ENCODE results near the gene ZNF888. TPM values are rescaled to one million over a fixed set of nuclear protein-coding genes. Genes with fewer than 3 reads are reported as not detected.
"Not testable (repeated sequence)": the region's sequence is repeated elsewhere in the genome, so short reads cannot be mapped to it uniquely, and the experiment has no call there.

ZNF888 gene
- total and polyA plus RNA-seq, 3 experiments from 2014 or later = 2.5 to 4.4 (median 3.9) TPM

GRCh38 chr19:52936954-52937325 lies 13.7 kb upstream of the ZNF888 start:
- ChIA-PET POLR2A (no interaction called here), CTCF (interaction anchor here (0.7 kb wide), 1 partner anchor 28 kb away, joined by 3 read pairs; no protein-coding TSS in a partner anchor)
- Mint-ChIP-seq H3K36me3 (peaks cover 14 to 35% (median 35%) of the 10 kb centered on the region in 3 donors), H3K4me3 (peak overlapping the region in 1 of 7 donors; percentile 25), H3K27me3 (no peaks in the 10 kb centered on the region), H3K27ac (no peak overlapping the region), H3K4me1 (peaks cover 27 to 52% (median 31%) of the 10 kb centered on the region in 3 donors), H3K9me3 (peaks cover 0 to 42% (median 6%) of the 10 kb centered on the region in 5 donors)
- Histone ChIP-seq H3K36me3 (ENCODE audit: insufficient read depth, low read length) (no peaks in the 10 kb centered on the region), H3K4me3 (ENCODE audit: low read length) (no peak overlapping the region), H3K27ac (ENCODE audit: low read depth, low read length) (peak overlapping the region; percentile 53), H3K4me1 (ENCODE audit: insufficient read depth, low read length) (peaks cover 7% of the 10 kb centered on the region), H3K27me3 (ENCODE audit: insufficient read depth, low read length, poor library complexity, severe bottlenecking) (no peaks in the 10 kb centered on the region), H3K9me3 (ENCODE audit: low read length) (no peaks in the 10 kb centered on the region)
- no peak for DNase-seq

- no peaks in the 10 kb centered on the region for H3K36me3 ChIP-seq (ENCODE audit: insufficient read depth, low read length)
- H3K9me3 ChIP-seq (ENCODE audit: low read length) = no peaks in the 10 kb centered on the region
- CTCF ChIA-PET = no interaction called here
These were observed 13.1 kb upstream of the ZNF888 start for GRCh38 chr19:52936151-52936953.

GRCh38 chr19:52935434-52935833 lies 12.2 kb upstream of the ZNF888 start:
- no peak for DNase-seq
- H3K27me3 ChIP-seq (ENCODE audit: insufficient read depth, low read length, poor library complexity, severe bottlenecking) = no peaks in the 10 kb centered on the region
- Mint-ChIP-seq H3K4me3 (no peak overlapping the region), H3K9me3 (peaks cover 0 to 47% (median 6%) of the 10 kb centered on the region in 5 donors), H3K27me3 (no peaks in the 10 kb centered on the region), H3K27ac (peak overlapping the region in 1 of 8 donors; percentile 49), H3K4me1 (peaks cover 17 to 37% (median 18%) of the 10 kb centered on the region in 3 donors), H3K36me3 (peaks cover 14 to 37% (median 35%) of the 10 kb centered on the region in 3 donors)
- POLR2A ChIA-PET = no interaction called here
- H3K9me3 ChIP-seq (ENCODE audit: low read length) = no peaks in the 10 kb centered on the region
- H3K4me3 ChIP-seq (ENCODE audit: low read length) = no peak overlapping the region
- peak overlapping the region; percentile 53 for H3K27ac ChIP-seq (ENCODE audit: low read depth, low read length)
- H3K36me3 ChIP-seq (ENCODE audit: insufficient read depth, low read length) = no peaks in the 10 kb centered on the region
- no peaks in the 10 kb centered on the region for H3K4me1 ChIP-seq (ENCODE audit: insufficient read depth, low read length)
- CTCF ChIA-PET = no interaction called here

More at GRCh38 chr19:52936151-52936953, 13.1 kb upstream of the ZNF888 start:
- DNase-seq = no peak
- H3K27me3 Mint-ChIP-seq = no peaks in the 10 kb centered on the region
- H3K9me3 Mint-ChIP-seq = peaks cover 0 to 44% (median 6%) of the 10 kb centered on the region in 5 donors
- POLR2A ChIA-PET = no interaction called here
- H3K27ac Mint-ChIP-seq = peak overlapping the region in 2 of 8 donors; percentile 27 to 60
- Histone ChIP-seq H3K27me3 (ENCODE audit: insufficient read depth, low read length, poor library complexity, severe bottlenecking) (no peaks in the 10 kb centered on the region), H3K27ac (ENCODE audit: low read depth, low read length) (peak overlapping the region; percentile 53), H3K4me1 (ENCODE audit: insufficient read depth, low read length) (peaks cover 2% of the 10 kb centered on the region), H3K4me3 (ENCODE audit: low read length) (no peak overlapping the region)
- no peak overlapping the region for H3K4me3 Mint-ChIP-seq
- peaks cover 21 to 46% (median 26%) of the 10 kb centered on the region in 3 donors for H3K4me1 Mint-ChIP-seq
- H3K36me3 Mint-ChIP-seq = peaks cover 14 to 38% (median 36%) of the 10 kb centered on the region in 3 donors

GRCh38 chr19:52924641-52925040 lies 1.4 kb upstream of the ZNF888 start:
- H3K4me3 ChIP-seq (ENCODE audit: low read length); H3K9me3 Mint-ChIP-seq; CTCF ChIA-PET; H3K27me3 ChIP-seq (ENCODE audit: insufficient read depth, low read length, poor library complexity, severe bottlenecking); H3K9me3 ChIP-seq (ENCODE audit: low read length); H3K27me3 Mint-ChIP-seq; H3K27ac ChIP-seq (ENCODE audit: low read depth, low read length); POLR2A ChIA-PET; H3K36me3 ChIP-seq (ENCODE audit: insufficient read depth, low read length); DNase-seq: not testable (repeated sequence)
- Mint-ChIP-seq H3K4me1 (peaks cover 30 to 34% (median 32%) of the 10 kb centered on the region in 3 donors), H3K4me3 (peak overlapping the region in 2 of 7 donors; percentile 2 to 24), H3K27ac (peak overlapping the region in 2 of 8 donors; percentile 0 to 75), H3K36me3 (peaks cover 17 to 31% (median 19%) of the 10 kb centered on the region in 3 donors)
- H3K4me1 ChIP-seq (ENCODE audit: insufficient read depth, low read length) = peaks cover 13% of the 10 kb centered on the region

GRCh38 chr19:52923778-52924593 lies 758 bp upstream of the ZNF888 start:
- Mint-ChIP-seq H3K27ac (peak overlapping the region in 5 of 8 donors; percentile 23 to 96 (median 93)), H3K9me3 (peaks cover 0 to 7% (median 0%) of the 10 kb centered on the region in 5 donors), H3K36me3 (peaks cover 12 to 26% (median 13%) of the 10 kb centered on the region in 3 donors), H3K27me3 (peaks cover 0 to 2% of the 10 kb centered on the region in 2 donors), H3K4me1 (peaks cover 30 to 34% (median 32%) of the 10 kb centered on the region in 3 donors), H3K4me3 (peak overlapping the region; percentile 92 to 96 (median 94))
- H3K4me3 ChIP-seq (ENCODE audit: low read length) = peak overlapping the region; percentile 25
- peaks cover 13% of the 10 kb centered on the region for H3K4me1 ChIP-seq (ENCODE audit: insufficient read depth, low read length)
- ChIA-PET CTCF (no interaction called here), POLR2A (no interaction called here)
- H3K27ac ChIP-seq (ENCODE audit: low read depth, low read length) = no peak overlapping the region
- DNase-seq = no peak
- no peaks in the 10 kb centered on the region for H3K27me3 ChIP-seq (ENCODE audit: insufficient read depth, low read length, poor library complexity, severe bottlenecking)
- no peaks in the 10 kb centered on the region for H3K9me3 ChIP-seq (ENCODE audit: low read length)
- H3K36me3 ChIP-seq (ENCODE audit: insufficient read depth, low read length) = no peaks in the 10 kb centered on the region

GRCh38 chr19:52917531-52917930 lies 5.7 kb downstream of the ZNF888 start:
- peaks cover 25 to 55% (median 38%) of the 10 kb centered on the region in 3 donors for H3K36me3 Mint-ChIP-seq
- Histone ChIP-seq H3K27me3 (ENCODE audit: insufficient read depth, low read length, poor library complexity, severe bottlenecking) (no peaks in the 10 kb centered on the region), H3K9me3 (ENCODE audit: low read length) (no peaks in the 10 kb centered on the region), H3K4me3 (ENCODE audit: low read length) (no peak overlapping the region), H3K4me1 (ENCODE audit: insufficient read depth, low read length) (peaks cover 4% of the 10 kb centered on the region), H3K27ac (ENCODE audit: low read depth, low read length) (no peak overlapping the region), H3K36me3 (ENCODE audit: insufficient read depth, low read length) (no peaks in the 10 kb centered on the region)
- H3K27ac Mint-ChIP-seq = peak overlapping the region in 1 of 8 donors; percentile 48
- peaks cover 0 to 8% (median 0%) of the 10 kb centered on the region in 5 donors for H3K9me3 Mint-ChIP-seq
- ChIA-PET CTCF (no interaction called here), POLR2A (no interaction called here)
- H3K4me3 Mint-ChIP-seq = no peak overlapping the region
- no peaks in the 10 kb centered on the region for H3K27me3 Mint-ChIP-seq
- DNase-seq = no peak
- peaks cover 15 to 18% (median 16%) of the 10 kb centered on the region in 3 donors for H3K4me1 Mint-ChIP-seq

- peaks cover 21% of the 10 kb centered on the region for H3K9me3 ChIP-seq (ENCODE audit: low read length)
- CTCF ChIA-PET = no interaction called here
- H3K36me3 ChIP-seq (ENCODE audit: insufficient read depth, low read length) = peaks cover 13% of the 10 kb centered on the region
These were observed 12.6 kb downstream of the ZNF888 start for GRCh38 chr19:52910648-52911047.

More at GRCh38 chr19:52910648-52911047, 12.6 kb downstream of the ZNF888 start:
- H3K27ac ChIP-seq (ENCODE audit: low read depth, low read length) = no peak overlapping the region
- no peaks in the 10 kb centered on the region for H3K4me1 ChIP-seq (ENCODE audit: insufficient read depth, low read length)
- DNase-seq = no peak
- Mint-ChIP-seq H3K4me3 (no peak overlapping the region), H3K9me3 (peaks cover 24 to 48% (median 36%) of the 10 kb centered on the region in 5 donors), H3K27me3 (no peaks in the 10 kb centered on the region), H3K4me1 (no peaks in the 10 kb centered on the region), H3K27ac (no peak overlapping the region), H3K36me3 (peaks cover 39 to 72% (median 65%) of the 10 kb centered on the region in 3 donors)
- H3K4me3 ChIP-seq (ENCODE audit: low read length) = no peak overlapping the region
- H3K27me3 ChIP-seq (ENCODE audit: insufficient read depth, low read length, poor library complexity, severe bottlenecking) = no peaks in the 10 kb centered on the region
- POLR2A ChIA-PET = no interaction called here
